Epithelial cell of esophagus (primary cell): ENCODE measurements around the gene A3GALT2.

Experiments
- DNase-seq: peaks from one replicate; pipeline ENCODE4 v3.0.0; 2010; ENCODE audit warnings: low read depth
- H3K4me3 ChIP-seq: 2 replicates; pipeline ENCODE4 v1.5.1; 2011; ENCODE audit warnings: mild to moderate bottlenecking, low read length, control low read depth
- CTCF ChIP-seq: IDR thresholded peaks from 2 replicates; pipeline ENCODE4 v1.5.1; 2011; ENCODE audit warnings: low read depth, mild to moderate bottlenecking, low read length, control low read depth, inconsistent platforms; ENCODE audit not compliant: insufficient read depth; ENCODE audit errors: missing control alignments

A3GALT2 gene

GRCh38 chr1:33342041-33342723 lies 21.3 kb upstream of the A3GALT2 start:
- peak; percentile 91 for DNase-seq
- TF ChIP-seq CTCF: no peak
- no peak overlapping the region for H3K4me3 ChIP-seq

GRCh38 chr1:33341190-33341589 lies 20.3 kb upstream of the A3GALT2 start:
- no peak overlapping the region for H3K4me3 ChIP-seq
- no peak for TF ChIP-seq CTCF
- DNase-seq: peak; percentile 14

GRCh38 chr1:33339413-33339812 lies 18.5 kb upstream of the A3GALT2 start:
- no peak overlapping the region for H3K4me3 ChIP-seq
- DNase-seq: no peak
- no peak for TF ChIP-seq CTCF

- peak; percentile 61 for DNase-seq
- H3K4me3 ChIP-seq: no peak overlapping the region
These were observed 17.7 kb upstream of the A3GALT2 start for GRCh38 chr1:33338440-33339211.

GRCh38 chr1:33338048-33338439 lies 17.1 kb upstream of the A3GALT2 start:
- no peak for DNase-seq
- TF ChIP-seq CTCF: no peak
- H3K4me3 ChIP-seq: no peak overlapping the region

More at GRCh38 chr1:33338440-33339211, 17.7 kb upstream of the A3GALT2 start:
- TF ChIP-seq CTCF: no peak

GRCh38 chr1:33337441-33337840 lies 16.5 kb upstream of the A3GALT2 start:
- H3K4me3 ChIP-seq: no peak overlapping the region
- no peak for DNase-seq
- TF ChIP-seq CTCF: no peak
